Mesenchymal stem cell (in vitro differentiated cells and primary cell): ENCODE data around the gene CLEC18A. TPM values are rescaled to one million over a fixed set of nuclear protein-coding genes. Genes with fewer than 3 reads are reported as not detected.
"Not testable (repeated sequence)": the region's sequence is repeated elsewhere in the genome, so short reads cannot be mapped to it uniquely, and the experiment has no call there.

ENCODE experiments used
- DNase-seq: peaks from one replicate; pipeline ENCODE4 v3.0.0-alpha.2; 2013
- H2AFZ ChIP-seq: one replicate; pipeline ENCODE4 v1.6.1; 2013; ENCODE audit warnings: low read depth, mild to moderate bottlenecking, control low read depth, inconsistent platforms, low read length, moderate library complexity
- H2AK5ac ChIP-seq: 2 replicates; pipeline ENCODE4 v1.6.1; 2013; ENCODE audit warnings: low read length, moderate library complexity, mild to moderate bottlenecking, inconsistent platforms; ENCODE audit not compliant: severe bottlenecking
- H2BK120ac ChIP-seq: one replicate; pipeline ENCODE4 v1.6.1; 2013; ENCODE audit warnings: low read depth, mild to moderate bottlenecking, inconsistent platforms, low read length, moderate library complexity
- H2BK12ac ChIP-seq, 2 experiments: one replicate each; pipeline ENCODE4 v1.6.1; 2013; ENCODE audit warnings: inconsistent platforms in 2 of 2, low read length in 2 of 2, mild to moderate bottlenecking in 2 of 2, moderate library complexity in 2 of 2, control low read depth in 1 of 2
- H2BK15ac ChIP-seq: one replicate; pipeline ENCODE4 v1.6.1; 2013; ENCODE audit warnings: mild to moderate bottlenecking, low read depth, inconsistent platforms; ENCODE audit not compliant: poor library complexity, severe bottlenecking
- H2BK5ac ChIP-seq: 2 replicates; pipeline ENCODE4 v1.6.1; 2013; ENCODE audit warnings: low read depth, mild to moderate bottlenecking, low read length, control low read depth, inconsistent platforms; ENCODE audit not compliant: poor library complexity, severe bottlenecking
- H3K14ac ChIP-seq, 2 experiments: one replicate each; pipeline ENCODE4 v1.6.1; 2013; ENCODE audit warnings: inconsistent platforms in 2 of 2, low read length in 2 of 2, control low read depth in 1 of 2, mild to moderate bottlenecking in 1 of 2, moderate library complexity in 1 of 2
- H3K18ac ChIP-seq, 2 experiments: one replicate each; pipeline ENCODE4 v1.6.1; 2013; ENCODE audit warnings: inconsistent platforms in 2 of 2, low read length in 2 of 2, control low read depth in 1 of 2, low read depth in 1 of 2, mild to moderate bottlenecking in 1 of 2
- H3K23ac ChIP-seq, 2 experiments: one replicate each; pipeline ENCODE4 v1.6.1; 2013; ENCODE audit warnings: inconsistent platforms in 2 of 2, low read length in 2 of 2, mild to moderate bottlenecking in 2 of 2, moderate library complexity in 2 of 2, control low read depth in 1 of 2
- H3K27ac ChIP-seq: 2 replicates; pipeline ENCODE4 v1.5.1; 2013; ENCODE audit warnings: mild to moderate bottlenecking, moderate library complexity, low read length, control low read depth, inconsistent platforms; ENCODE audit not compliant: poor library complexity, severe bottlenecking
- H3K27me3 ChIP-seq, 2 experiments: 2 replicates each; pipeline versions ENCODE4 v1.6.1 to v1.7.0; 2013; ENCODE audit warnings: low read length in 2 of 2, mild to moderate bottlenecking in 2 of 2, moderate library complexity in 2 of 2, control low read depth in 1 of 2, inconsistent platforms in 1 of 2; ENCODE audit not compliant: control insufficient read depth in 1 of 2, insufficient read depth in 1 of 2
- H3K36me3 ChIP-seq, 2 experiments: 2 replicates each; pipeline versions ENCODE4 v1.6.1 to v1.7.0; 2013; ENCODE audit warnings: low read length in 2 of 2, control low read depth in 1 of 2, inconsistent platforms in 1 of 2, low read depth in 1 of 2, mild to moderate bottlenecking in 1 of 2; ENCODE audit not compliant: insufficient read depth in 2 of 2, control insufficient read depth in 1 of 2
- H3K4ac ChIP-seq, 2 experiments: one replicate each; pipeline ENCODE4 v1.6.1; 2013; ENCODE audit warnings: inconsistent platforms in 2 of 2, low read length in 2 of 2, mild to moderate bottlenecking in 2 of 2, moderate library complexity in 2 of 2, control low read depth in 1 of 2, low read depth in 1 of 2
- H3K4me1 ChIP-seq: 2 replicates; pipeline ENCODE4 v1.6.1; 2013; ENCODE audit warnings: low read depth, low read length, control low read depth; ENCODE audit not compliant: control insufficient read depth, insufficient read depth
- H3K4me2 ChIP-seq: 2 replicates; pipeline ENCODE4 v1.6.1; 2013; ENCODE audit warnings: low read length, mild to moderate bottlenecking, inconsistent platforms; ENCODE audit not compliant: poor library complexity, severe bottlenecking
- H3K4me3 ChIP-seq, 2 experiments: 2 replicates each; pipeline versions ENCODE4 v1.5.1 to v1.7.0; 2013; ENCODE audit warnings: low read length in 2 of 2, mild to moderate bottlenecking in 2 of 2, control low read depth in 1 of 2, low read depth in 1 of 2; ENCODE audit not compliant: insufficient read depth in 1 of 2
- H3K79me1 ChIP-seq: replicated peaks from 2 replicates; pipeline ENCODE4 v1.6.1; 2013; ENCODE audit warnings: mild to moderate bottlenecking, control low read depth, low read length, inconsistent platforms; ENCODE audit not compliant: poor library complexity, severe bottlenecking
- H3K9ac ChIP-seq: 2 replicates; pipeline ENCODE4 v1.7.0; 2013; ENCODE audit warnings: mild to moderate bottlenecking, low read length, moderate library complexity
- H3K9me3 ChIP-seq: 2 replicates; pipeline ENCODE4 v1.7.0; 2013; ENCODE audit warnings: mild to moderate bottlenecking, low read length; ENCODE audit not compliant: control insufficient read depth
- H4K8ac ChIP-seq: one replicate; pipeline ENCODE4 v1.6.1; 2013; ENCODE audit warnings: inconsistent platforms, mild to moderate bottlenecking, low read length, moderate library complexity
- H4K91ac ChIP-seq: one replicate; pipeline ENCODE4 v1.6.1; 2013; ENCODE audit warnings: mild to moderate bottlenecking, low read length, inconsistent platforms
- WGBS: methylation state at CpG from one replicate; pipeline ENCODE4 v1.1.7; 2013; ENCODE audit warnings: mixed read lengths; 5-methylcytosine and 5-hydroxymethylcytosine counted together
- polyA plus RNA-seq, 2 experiments: library from polyadenylated mRNA; stranded (reverse); fragments of 200-250 nt; gene quantifications; one replicate each; pipeline ENCODE4 v1.2.3, GENCODE V29; 2013

The CLEC18A gene
- polyA plus RNA-seq (2013, experiment 1 of 2): 0.23 TPM
- 0.18 TPM for polyA plus RNA-seq (2013, experiment 2 of 2)

DNA sequence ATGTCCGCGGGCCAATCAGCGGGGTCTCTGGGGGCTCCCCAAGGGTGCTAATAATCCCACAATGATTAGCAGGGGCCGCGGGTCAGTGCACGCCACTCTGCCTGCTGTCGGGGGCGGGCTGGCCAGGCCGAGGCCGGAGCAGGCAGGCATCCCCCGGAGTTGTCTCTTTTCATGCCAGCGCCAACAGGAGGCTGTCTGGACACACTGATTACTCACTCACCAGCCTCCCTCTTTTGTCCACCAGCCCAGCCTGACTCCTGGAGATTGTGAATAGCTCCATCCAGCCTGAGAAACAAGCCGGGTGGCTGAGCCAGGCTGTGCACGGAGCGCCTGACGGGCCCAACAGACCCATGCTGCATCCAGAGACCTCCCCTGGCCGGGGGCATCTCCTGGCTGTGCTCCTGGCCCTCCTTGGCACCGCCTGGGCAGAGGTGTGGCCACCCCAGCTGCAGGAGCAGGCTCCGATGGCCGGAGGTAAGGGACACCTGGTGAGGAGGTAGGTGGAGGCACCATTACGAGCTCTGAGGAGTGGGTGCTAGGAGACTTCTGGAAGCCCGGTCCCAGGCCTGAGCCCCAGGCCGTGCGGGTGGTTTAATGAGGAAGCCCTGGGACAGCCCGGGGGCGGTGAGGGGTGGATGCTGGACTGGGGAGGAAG is at the start of gene CLEC18A:
Gene CLEC18A (plus strand): TSS at position 318 of the 655 bp plus-strand sequence. CDS start 33 bp downstream, at position 351.
- not testable (repeated sequence) for H3K9me3 ChIP-seq, H2BK12ac ChIP-seq, H3K9ac ChIP-seq, H2AFZ ChIP-seq, H2BK5ac ChIP-seq, H3K4me2 ChIP-seq, H3K18ac ChIP-seq, H3K4me1 ChIP-seq, H3K4ac ChIP-seq, H3K27ac ChIP-seq, H2BK120ac ChIP-seq, H3K27me3 ChIP-seq, H2BK15ac ChIP-seq, DNase-seq, H3K36me3 ChIP-seq, H3K23ac ChIP-seq, H4K91ac ChIP-seq, H4K8ac ChIP-seq, H2AK5ac ChIP-seq, H3K14ac ChIP-seq, H3K4me3 ChIP-seq, H3K79me1 ChIP-seq
- no CpG with 5 or more reads among the region's 26 CpGs for WGBS

- Histone ChIP-seq H3K9ac (peak overlapping the region; percentile 41), H3K14ac (no peak overlapping the region), H2BK120ac (no peak overlapping the region), H3K4ac (no peak overlapping the region), H3K4me1 (peaks cover 5% of the 10 kb centered on the region), H3K27ac (no peak overlapping the region), H3K36me3 (peaks cover 2 to 4% of the 10 kb centered on the region in 2 experiments), H2AK5ac (no peak overlapping the region), H4K91ac (no peak overlapping the region), H2BK12ac (no peak overlapping the region), H2BK5ac (no peak overlapping the region), H4K8ac (no peak overlapping the region), H3K27me3 (no peaks in the 10 kb centered on the region), H2BK15ac (no peak overlapping the region), H3K23ac (no peak overlapping the region), H3K4me2 (no peak overlapping the region), H3K79me1 (peaks cover 1% of the 10 kb centered on the region), H3K18ac (no peak overlapping the region), H3K4me3 (peak overlapping the region in 1 of 2 experiments; percentile 2), H3K9me3 (no peaks in the 10 kb centered on the region), H2AFZ (no peak overlapping the region)
- 100% methylated on average over 6 of the region's 8 CpGs for WGBS
- DNase-seq: no peak
These were observed 47.2 kb upstream of the CLEC18A start for GRCh38 chr16:69903865-69904415.

GRCh38 chr16:69904495-69905170 is 46.5 kb upstream of the CLEC18A start:
- Histone ChIP-seq H2AK5ac (no peak overlapping the region), H2AFZ (no peak overlapping the region), H2BK120ac (no peak overlapping the region), H2BK5ac (no peak overlapping the region), H3K18ac (no peak overlapping the region), H3K9me3 (no peaks in the 10 kb centered on the region), H3K23ac (no peak overlapping the region), H3K27me3 (no peaks in the 10 kb centered on the region), H4K8ac (no peak overlapping the region), H3K4ac (no peak overlapping the region), H3K27ac (no peak overlapping the region), H3K4me2 (no peak overlapping the region), H3K4me3 (no peak overlapping the region), H2BK15ac (no peak overlapping the region), H4K91ac (no peak overlapping the region), H3K14ac (no peak overlapping the region), H3K79me1 (peaks cover 1% of the 10 kb centered on the region), H3K4me1 (peaks cover 5% of the 10 kb centered on the region), H3K9ac (no peak overlapping the region), H3K36me3 (peaks cover 4 to 10% of the 10 kb centered on the region in 2 experiments), H2BK12ac (no peak overlapping the region)
- WGBS: 96% methylated on average over 7 of the region's 9 CpGs
- DNase-seq: no peak

DNA sequence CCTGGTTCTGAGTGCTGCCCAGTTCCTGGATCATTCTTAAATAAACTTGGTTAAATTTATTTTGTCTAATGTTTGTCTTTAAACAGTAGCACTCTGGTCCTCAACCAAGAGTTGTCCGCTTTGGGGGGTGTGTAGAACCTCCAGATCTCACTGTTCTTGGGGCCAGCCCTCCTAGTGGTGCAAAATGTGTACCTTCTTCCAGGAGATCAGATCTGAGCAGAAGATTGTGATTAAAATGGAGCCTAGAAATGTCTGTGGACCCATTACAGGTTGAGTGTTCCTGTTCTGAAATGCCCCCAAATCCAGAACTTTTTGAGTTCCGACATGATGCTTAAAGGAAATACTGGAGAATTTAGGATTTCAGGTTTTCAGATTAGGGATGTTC is 46.0 kb upstream of the CLEC18A start:
- no peak overlapping the region for H3K4me2 ChIP-seq
- no peak overlapping the region for H2BK5ac ChIP-seq
- H3K27ac ChIP-seq: no peak overlapping the region
- WGBS: 48% methylated on average over 1 of the region's 2 CpGs
- H3K79me1 ChIP-seq: peaks cover 1% of the 10 kb centered on the region
- H3K9ac ChIP-seq: no peak overlapping the region
- no peak overlapping the region for H2BK120ac ChIP-seq
- no peak overlapping the region for H3K4ac ChIP-seq
- no peak overlapping the region for H3K14ac ChIP-seq
- H2AK5ac ChIP-seq: no peak overlapping the region
- no peak overlapping the region for H2BK15ac ChIP-seq
- H4K91ac ChIP-seq: no peak overlapping the region
- H3K4me1 ChIP-seq: peaks cover 5% of the 10 kb centered on the region
- H4K8ac ChIP-seq: no peak overlapping the region
- H2AFZ ChIP-seq: no peak overlapping the region
- no peak overlapping the region for H2BK12ac ChIP-seq
- no peaks in the 10 kb centered on the region for H3K9me3 ChIP-seq
- no peak for DNase-seq
- no peaks in the 10 kb centered on the region for H3K27me3 ChIP-seq
- H3K4me3 ChIP-seq: no peak overlapping the region
- no peak overlapping the region for H3K23ac ChIP-seq
- H3K18ac ChIP-seq: no peak overlapping the region
- H3K36me3 ChIP-seq: peaks cover 4 to 10% of the 10 kb centered on the region in 2 experiments
